GM12872 (cell line): Measurements from ENCODE around the gene KRT74.
A peak's percentile ranks its signal among the peaks of the same experiment; 100 is the strongest.

ENCODE experiments used
- CTCF ChIP-seq: IDR thresholded peaks from 3 replicates; pipeline ENCODE4 v1.5.1; 2011; ENCODE audit warnings: low read depth, mild to moderate bottlenecking, low read length, moderate library complexity; ENCODE audit not compliant: insufficient read depth

The KRT74 gene

GRCh38 chr12:52587563-52587962 is 13.9 kb upstream of the KRT74 start:
- no peak for TF ChIP-seq CTCF

GRCh38 chr12:52585946-52586345 is 12.3 kb upstream of the KRT74 start:
- TF ChIP-seq CTCF = no peak

- TF ChIP-seq CTCF = no peak
Measured at GRCh38 chr12:52585066-52585465, 11.4 kb upstream of the KRT74 start.

GRCh38 chr12:52584156-52584682 is 10.6 kb upstream of the KRT74 start:
- TF ChIP-seq CTCF = no peak

GRCh38 chr12:52582971-52583456 is 9.4 kb upstream of the KRT74 start:
- TF ChIP-seq CTCF = peak; percentile 81

GRCh38 chr12:52582486-52582885 is 8.8 kb upstream of the KRT74 start:
- TF ChIP-seq CTCF = no peak

GRCh38 chr12:52581481-52581880 is 7.8 kb upstream of the KRT74 start:
- no peak for TF ChIP-seq CTCF
